Esophagus squamous epithelium (tissue), 4 donors: Measurements from ENCODE around the gene MPPE1.

Experiments used
- CTCF ChIP-seq, 6 experiments: fragments of 450-650 bp in 4 of 6; fragments of 200-600 bp in 2 of 6; sonication (generic) in 2 of 6; IDR thresholded peaks; one replicate each; pipeline ENCODE4 v1.5.1; 2016 to 2019; ENCODE audit warnings: antibody characterized with exemption in 6 of 6, mild to moderate bottlenecking in 4 of 6, moderate library complexity in 4 of 6
- POLR2A ChIP-seq, 4 donors: fragments of 450-650 bp; IDR thresholded peaks; one replicate each; pipeline ENCODE4 v1.6.1; 2017; ENCODE audit warnings: antibody characterized with exemption in 4 of 4, mild to moderate bottlenecking in 4 of 4, moderate library complexity in 3 of 4

- no peak for TF ChIP-seq CTCF (IDR thresholded peaks at IDR 0.05)
- TF ChIP-seq POLR2A (IDR thresholded peaks at IDR 0.05), result no peak
These were observed 60.3 kb downstream of the MPPE1 start for GRCh38 chr18:11847811-11848210.
